K562 (cell line): ENCODE results near the gene CHCHD1. TPM values are rescaled to one million over a fixed set of nuclear protein-coding genes. Genes with fewer than 3 reads are reported as not detected.

Experiments
- ATF1 ChIP-seq, 2 experiments: fragments of 450-650 bp in 1 of 2; IDR thresholded peaks; 2 replicates each; pipeline ENCODE4 v1.6.1; 2016; ENCODE audit warnings: missing compliant biosample characterization in 1 of 2, missing genetic modification characterization in 1 of 2
- BRD9 ChIP-seq: fragments of 450-650 bp; IDR thresholded peaks from 2 replicates; pipeline ENCODE4 v1.6.1; 2018; ENCODE audit warnings: low read depth; ENCODE audit not compliant: partially characterized antibody
- CREM ChIP-seq: IDR thresholded peaks from 2 replicates; pipeline ENCODE4 v1.6.1; 2014; ENCODE audit warnings: antibody characterized with exemption, low read depth
- CSDE1 ChIP-seq, 2 experiments: fragments of 450-650 bp; IDR thresholded peaks; 2 replicates each; pipeline ENCODE4 v1.6.1; 2016; ENCODE audit warnings: mild to moderate bottlenecking in 1 of 2
- DACH1 ChIP-seq: fragments of 450-650 bp; IDR thresholded peaks from 2 replicates; pipeline ENCODE4 v1.6.1; 2018; ENCODE audit not compliant: partially characterized antibody
- DPF2 ChIP-seq: fragments of 450-650 bp; IDR thresholded peaks from 2 replicates; pipeline ENCODE4 v1.6.1; 2016
- GABPB1 ChIP-seq: sonication (generic); formaldehyde crosslinking; IDR thresholded peaks from 2 replicates; pipeline ENCODE4 v1.8.0; 2022; ENCODE audit warnings: mild to moderate bottlenecking, missing genetic modification reagents
- GTF2F1 ChIP-seq: IDR thresholded peaks from 2 replicates; pipeline ENCODE4 v1.6.1; 2011; ENCODE audit warnings: low read depth, low read length, improper control_type of control experiment
- HDAC6 ChIP-seq: IDR thresholded peaks from 2 replicates; pipeline ENCODE4 v1.6.1; 2012; ENCODE audit warnings: low read depth, mild to moderate bottlenecking, control low read depth, inconsistent platforms, low read length, moderate library complexity
- KAT2B ChIP-seq: IDR thresholded peaks from one replicate; pipeline ENCODE4 v1.6.1; 2012; ENCODE audit warnings: low read depth, mild to moderate bottlenecking, control low read depth, inconsistent platforms, low read length, moderate library complexity
- KAT8 ChIP-seq: fragments of 450-650 bp; IDR thresholded peaks from 2 replicates; pipeline ENCODE4 v1.6.1; 2016; ENCODE audit warnings: low read depth, mild to moderate bottlenecking
- KHSRP ChIP-seq: fragments of 450-650 bp; IDR thresholded peaks from 2 replicates; pipeline ENCODE4 v1.6.1; 2017
- NFRKB ChIP-seq: fragments of 450-650 bp; IDR thresholded peaks from 2 replicates; pipeline ENCODE4 v1.6.1; 2016; ENCODE audit warnings: low read depth
- NR3C1 ChIP-seq: sonication (generic); formaldehyde crosslinking; IDR thresholded peaks from 2 replicates; pipeline ENCODE4 v1.8.1; 2022; ENCODE audit warnings: missing genetic modification reagents
- POLR2H ChIP-seq: IDR thresholded peaks from 2 replicates; pipeline ENCODE4 v1.6.1; 2016; ENCODE audit warnings: missing genetic modification characterization, low read depth, mild to moderate bottlenecking, control low read depth, missing compliant biosample characterization, moderate library complexity
- PTRF ChIP-seq: fragments of 450-650 bp; IDR thresholded peaks from 2 replicates; pipeline ENCODE4 v1.6.1; 2016; ENCODE audit warnings: mild to moderate bottlenecking, missing genetic modification characterization, missing compliant biosample characterization
- RAD51 ChIP-seq: fragments of 450-650 bp; IDR thresholded peaks from 2 replicates; pipeline ENCODE4 v1.7.1; 2016; ENCODE audit warnings: low read depth, mild to moderate bottlenecking, borderline replicate concordance
- RBM34 ChIP-seq: fragments of 200-400 bp; formaldehyde crosslinking; IDR thresholded peaks from 2 replicates; pipeline ENCODE4 v1.6.1; 2018; ENCODE audit warnings: low read length, borderline replicate concordance; ENCODE audit not compliant: insufficient read depth
- ZNF134 ChIP-seq: fragments of 250-450 bp; sonication (Bioruptor Pico); conservative IDR thresholded peaks from 2 replicates; pipeline ENCODE4 v1.4.0; 2020
- ZNF3 ChIP-seq: fragments of 250-450 bp; sonication (Bioruptor Pico); IDR thresholded peaks from 2 replicates; pipeline ENCODE4 v1.5.0; 2021; ENCODE audit warnings: mild to moderate bottlenecking, moderate library complexity
- ZNF445 ChIP-seq: fragments of 250-450 bp; sonication (Bioruptor Pico); IDR thresholded peaks from 2 replicates; pipeline ENCODE4 v1.4.0; 2020; ENCODE audit warnings: low read depth, mild to moderate bottlenecking, moderate library complexity
- ZNF584 ChIP-seq: fragments of 200-800 bp; sonication (Bioruptor generic); IDR thresholded peaks from 2 replicates; pipeline ENCODE4 v1.6.1; 2016; ENCODE audit warnings: low read depth, mild to moderate bottlenecking, missing genetic modification characterization, missing compliant biosample characterization
- polyA plus RNA-seq, 8 experiments: library from polyadenylated mRNA; depleted of rRNA in 4 of 8; stranded (reverse) in 5 of 8; unstranded in 3 of 8; fragments of >200 nt; fragmentation: Nextera tagmentation in 2 of 8; fragmentation: Illumina TruSeq in 1 of 8; extraction: Ambion mirVana in 2 of 8; extraction: Trizol in 1 of 8; gene quantifications; 2 replicates each; pipeline versions ENCODE4 v1.2.1 to v1.2.3, GENCODE V29; 2011 to 2014; ENCODE audit warnings: inconsistent platforms in 1 of 8, missing spikeins in 1 of 8
- total RNA-seq, 7 experiments: library from RNA; depleted of rRNA in 6 of 7; stranded (reverse); fragments of >200 nt in 6 of 7; fragmentation: Illumina TruSeq in 2 of 7; extraction: Trizol in 2 of 7; gene quantifications; 2 replicates each; pipeline versions ENCODE4 v1.2.1 to v1.2.3, GENCODE V29; 2011 to 2021; ENCODE audit warnings: low replicate concordance in 1 of 7
- TF ChIP-seq, protein P1 (sequence below): fragments of 200-400 bp; formaldehyde crosslinking; IDR thresholded peaks from 2 replicates; pipeline ENCODE4 v1.6.1; 2017; ENCODE audit warnings: mild to moderate bottlenecking, low read depth, low read length, moderate library complexity
- TF ChIP-seq, protein P2 (sequence below): fragments of 200-800 bp; sonication (Bioruptor generic); IDR thresholded peaks from 2 replicates; pipeline ENCODE4 v1.6.1; 2017; ENCODE audit warnings: missing genetic modification characterization, missing compliant biosample characterization
- TF ChIP-seq, protein P3 (sequence below): fragments of 450-650 bp; IDR thresholded peaks from 2 replicates; pipeline ENCODE4 v1.6.1; 2017; ENCODE audit warnings: mild to moderate bottlenecking, moderate library complexity

Gene CHCHD1
- total and polyA plus RNA-seq, 9 of the 15 experiments (the other 6 are each of a cell fraction or from before 2014, with no cell fraction given): 52.9 to 126 (median 83.4) TPM

DNA sequence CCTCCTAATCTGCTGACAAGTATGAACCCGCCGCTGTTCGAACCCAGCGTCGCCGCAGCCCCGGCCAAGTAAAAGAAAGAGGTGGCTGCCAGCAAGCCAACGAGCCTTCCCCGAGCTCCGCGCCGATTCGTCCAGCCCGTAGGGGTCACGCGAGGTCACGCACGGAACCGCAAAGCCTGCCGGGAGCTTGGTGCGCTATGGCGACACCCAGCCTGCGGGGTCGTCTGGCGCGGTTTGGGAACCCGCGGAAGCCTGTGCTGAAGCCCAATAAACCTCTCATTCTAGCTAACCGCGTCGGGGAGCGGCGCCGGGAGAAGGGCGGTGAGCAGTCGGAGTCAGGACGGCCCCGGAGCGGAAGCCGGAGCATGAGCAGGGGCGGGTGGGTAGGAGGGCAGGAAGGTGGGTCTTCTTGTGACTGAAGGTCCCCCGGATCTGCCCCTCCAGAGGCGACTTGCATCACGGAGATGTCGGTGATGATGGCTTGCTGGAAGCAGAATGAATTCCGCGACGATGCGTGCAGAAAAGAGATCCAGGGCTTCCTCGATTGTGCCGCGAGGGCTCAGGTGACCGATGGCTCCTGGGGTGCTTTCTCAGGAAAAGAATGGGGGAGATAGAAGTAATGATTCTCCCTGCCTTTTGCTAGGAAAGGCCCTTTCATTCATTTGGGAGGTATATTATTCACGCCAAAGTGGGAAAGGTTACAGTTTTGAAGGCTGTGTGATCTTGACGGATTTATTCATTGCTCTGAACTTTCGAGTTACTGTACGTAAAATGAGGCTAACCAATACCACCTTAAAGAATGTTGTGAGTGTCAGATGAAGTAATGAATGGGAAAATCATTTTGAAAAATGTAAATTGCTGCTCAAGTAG is at the start of gene CHCHD1 (continued):
- TF ChIP-seq, protein P1, sequence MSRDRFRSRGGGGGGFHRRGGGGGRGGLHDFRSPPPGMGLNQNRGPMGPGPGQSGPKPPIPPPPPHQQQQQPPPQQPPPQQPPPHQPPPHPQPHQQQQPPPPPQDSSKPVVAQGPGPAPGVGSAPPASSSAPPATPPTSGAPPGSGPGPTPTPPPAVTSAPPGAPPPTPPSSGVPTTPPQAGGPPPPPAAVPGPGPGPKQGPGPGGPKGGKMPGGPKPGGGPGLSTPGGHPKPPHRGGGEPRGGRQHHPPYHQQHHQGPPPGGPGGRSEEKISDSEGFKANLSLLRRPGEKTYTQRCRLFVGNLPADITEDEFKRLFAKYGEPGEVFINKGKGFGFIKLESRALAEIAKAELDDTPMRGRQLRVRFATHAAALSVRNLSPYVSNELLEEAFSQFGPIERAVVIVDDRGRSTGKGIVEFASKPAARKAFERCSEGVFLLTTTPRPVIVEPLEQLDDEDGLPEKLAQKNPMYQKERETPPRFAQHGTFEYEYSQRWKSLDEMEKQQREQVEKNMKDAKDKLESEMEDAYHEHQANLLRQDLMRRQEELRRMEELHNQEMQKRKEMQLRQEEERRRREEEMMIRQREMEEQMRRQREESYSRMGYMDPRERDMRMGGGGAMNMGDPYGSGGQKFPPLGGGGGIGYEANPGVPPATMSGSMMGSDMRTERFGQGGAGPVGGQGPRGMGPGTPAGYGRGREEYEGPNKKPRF: no peak
- TF ChIP-seq BRD9 (no peak), ATF1 (CRISPR knock-in tag; IDR thresholded peaks at IDR 0.05) (no peak), ATF1 (tag; IDR thresholded peaks at IDR 0.05) (peak; percentile 70), POLR2H (tag) (peak; percentile 77), GABPB1 (CRISPR knock-in tag) (peak; percentile 77), KAT8 (no peak), ZNF3 (CRISPR knock-in tag) (no peak), CSDE1 (IDR thresholded peaks at IDR 0.05) (no peak; a peak in 1 of 4 replicates), RBM34 (no peak), PTRF (tag) (0 out of 2 replicates have a peak, but pooled peaks have one; percentile 34), ZNF134 (CRISPR knock-in tag) (no peak), RAD51 (no peak), NR3C1 (CRISPR knock-in tag) (no peak), DPF2 (no peak), ZNF445 (CRISPR knock-in tag) (no peak), ZNF584 (CRISPR knock-in tag) (0 out of 2 replicates have a peak, but pooled peaks have one; percentile 55), KHSRP (no peak), KAT2B (no peak), HDAC6 (no peak), DACH1 (no peak), GTF2F1 (peak; percentile 80; the same call in 1 of the 2 replicates), NFRKB (peak; percentile 78), CREM (peak; percentile 89)
- TF ChIP-seq, protein P2, sequence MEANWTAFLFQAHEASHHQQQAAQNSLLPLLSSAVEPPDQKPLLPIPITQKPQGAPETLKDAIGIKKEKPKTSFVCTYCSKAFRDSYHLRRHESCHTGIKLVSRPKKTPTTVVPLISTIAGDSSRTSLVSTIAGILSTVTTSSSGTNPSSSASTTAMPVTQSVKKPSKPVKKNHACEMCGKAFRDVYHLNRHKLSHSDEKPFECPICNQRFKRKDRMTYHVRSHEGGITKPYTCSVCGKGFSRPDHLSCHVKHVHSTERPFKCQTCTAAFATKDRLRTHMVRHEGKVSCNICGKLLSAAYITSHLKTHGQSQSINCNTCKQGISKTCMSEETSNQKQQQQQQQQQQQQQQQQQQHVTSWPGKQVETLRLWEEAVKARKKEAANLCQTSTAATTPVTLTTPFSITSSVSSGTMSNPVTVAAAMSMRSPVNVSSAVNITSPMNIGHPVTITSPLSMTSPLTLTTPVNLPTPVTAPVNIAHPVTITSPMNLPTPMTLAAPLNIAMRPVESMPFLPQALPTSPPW (CRISPR knock-in tag): peak; percentile 29
- TF ChIP-seq, protein P3, sequence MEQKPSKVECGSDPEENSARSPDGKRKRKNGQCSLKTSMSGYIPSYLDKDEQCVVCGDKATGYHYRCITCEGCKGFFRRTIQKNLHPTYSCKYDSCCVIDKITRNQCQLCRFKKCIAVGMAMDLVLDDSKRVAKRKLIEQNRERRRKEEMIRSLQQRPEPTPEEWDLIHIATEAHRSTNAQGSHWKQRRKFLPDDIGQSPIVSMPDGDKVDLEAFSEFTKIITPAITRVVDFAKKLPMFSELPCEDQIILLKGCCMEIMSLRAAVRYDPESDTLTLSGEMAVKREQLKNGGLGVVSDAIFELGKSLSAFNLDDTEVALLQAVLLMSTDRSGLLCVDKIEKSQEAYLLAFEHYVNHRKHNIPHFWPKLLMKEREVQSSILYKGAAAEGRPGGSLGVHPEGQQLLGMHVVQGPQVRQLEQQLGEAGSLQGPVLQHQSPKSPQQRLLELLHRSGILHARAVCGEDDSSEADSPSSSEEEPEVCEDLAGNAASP: no peak
